Measurements from ENCODE around the gene NPR3. TPM values are rescaled to one million over a fixed set of nuclear protein-coding genes. Genes with fewer than 3 reads are reported as not detected.

Gene NPR3
- total RNA-seq, 1 experiment from 2014 or later, result 2.2 TPM

DNA sequence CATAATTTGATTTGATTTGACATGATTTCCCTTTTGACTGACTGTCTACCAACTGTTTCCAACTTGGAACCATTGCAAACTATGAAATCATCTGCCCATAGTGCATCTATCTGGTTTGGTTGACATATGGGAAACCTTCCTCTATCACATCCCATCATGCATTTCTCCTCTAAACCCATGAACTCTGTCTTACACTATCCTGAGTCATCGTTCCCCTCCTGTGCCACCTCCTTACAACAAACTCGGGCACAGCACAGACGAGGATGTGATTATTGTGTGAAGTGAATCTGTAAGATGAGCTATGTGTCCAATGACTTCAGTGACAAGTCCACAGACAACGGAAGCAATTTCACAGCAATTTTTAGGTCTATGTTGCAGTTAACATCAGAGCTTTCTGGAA, 126.1 kb downstream of the NPR3 start:
- intact Hi-C loops (cut with micrococcal nuclease; ENCODE audit: unreplicated experiment), result no loop called here
- ChIA-PET POLR2A (ENCODE audit: unreplicated experiment) (interaction anchor here (0.6 kb wide), 1 partner anchor 671 kb away, joined by 6 read pairs; no protein-coding TSS in a partner anchor), CTCF (interaction anchor here (1.3 kb wide), 1 partner anchor 15 kb away, joined by 3 read pairs; no protein-coding TSS in a partner anchor)
- H3K9me3 ChIP-seq (ENCODE audit: insufficient read depth, low read depth), result 0 out of 2 replicates have a peak, but pooled peaks cover 4% of the 10 kb centered on the region
- TF ChIP-seq, protein P1, sequence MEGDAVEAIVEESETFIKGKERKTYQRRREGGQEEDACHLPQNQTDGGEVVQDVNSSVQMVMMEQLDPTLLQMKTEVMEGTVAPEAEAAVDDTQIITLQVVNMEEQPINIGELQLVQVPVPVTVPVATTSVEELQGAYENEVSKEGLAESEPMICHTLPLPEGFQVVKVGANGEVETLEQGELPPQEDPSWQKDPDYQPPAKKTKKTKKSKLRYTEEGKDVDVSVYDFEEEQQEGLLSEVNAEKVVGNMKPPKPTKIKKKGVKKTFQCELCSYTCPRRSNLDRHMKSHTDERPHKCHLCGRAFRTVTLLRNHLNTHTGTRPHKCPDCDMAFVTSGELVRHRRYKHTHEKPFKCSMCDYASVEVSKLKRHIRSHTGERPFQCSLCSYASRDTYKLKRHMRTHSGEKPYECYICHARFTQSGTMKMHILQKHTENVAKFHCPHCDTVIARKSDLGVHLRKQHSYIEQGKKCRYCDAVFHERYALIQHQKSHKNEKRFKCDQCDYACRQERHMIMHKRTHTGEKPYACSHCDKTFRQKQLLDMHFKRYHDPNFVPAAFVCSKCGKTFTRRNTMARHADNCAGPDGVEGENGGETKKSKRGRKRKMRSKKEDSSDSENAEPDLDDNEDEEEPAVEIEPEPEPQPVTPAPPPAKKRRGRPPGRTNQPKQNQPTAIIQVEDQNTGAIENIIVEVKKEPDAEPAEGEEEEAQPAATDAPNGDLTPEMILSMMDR (conservative IDR thresholded peaks at IDR 0.05), result no peak
- no peak for TF ChIP-seq EZH2 (IDR thresholded peaks at IDR 0.05; ENCODE audit: low read depth)
- H3K27me3 ChIP-seq (ENCODE audit: insufficient read depth, low read depth), result peaks cover 4% of the 10 kb centered on the region; the same call in 1 of the 2 replicates
- no peaks in the 10 kb centered on the region for H3K9me2 ChIP-seq (ENCODE audit: insufficient read depth)
- no peak overlapping the region for H3K4me3 ChIP-seq
- no peak overlapping the region for H2AFZ ChIP-seq
- H3K4me1 ChIP-seq (replicated peaks; ENCODE audit: insufficient read depth), result peaks cover 3% of the 10 kb centered on the region
- no peak for DNase-seq
- H3F3A ChIP-seq (ENCODE audit: insufficient read depth, low read depth), result no peaks in the 10 kb centered on the region
- no peaks in the 10 kb centered on the region for H4K20me1 ChIP-seq (ENCODE audit: insufficient read depth)
- H3K4me2 ChIP-seq, result no peak overlapping the region
- no peak overlapping the region for H3K27ac ChIP-seq
- no peaks in the 10 kb centered on the region for H3K79me2 ChIP-seq (ENCODE audit: low read depth)
- no peaks in the 10 kb centered on the region for H3K36me3 ChIP-seq (ENCODE audit: low read depth)
- no TSS peak for BruUV-seq (replicated peaks)

DNA sequence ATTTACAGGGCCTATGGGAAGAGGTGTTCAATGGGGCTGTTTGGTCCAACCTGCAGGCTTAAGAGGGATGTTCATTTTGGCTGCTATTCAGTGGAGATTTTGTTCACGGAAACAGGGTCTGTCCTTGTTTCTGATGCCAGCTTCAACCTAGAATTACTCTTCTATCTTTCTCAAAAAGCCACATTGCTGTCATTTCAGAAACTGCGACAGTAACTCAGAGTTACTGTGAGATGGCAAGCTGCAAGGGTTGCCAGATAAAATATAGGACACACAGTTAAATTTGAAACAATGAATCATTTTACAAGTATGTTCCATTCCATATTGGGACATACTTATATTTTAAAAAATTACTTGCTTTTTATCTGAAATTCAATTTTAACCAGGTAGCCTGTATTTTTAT, 128.0 kb downstream of the NPR3 start:
- H2AFZ ChIP-seq, result no peak overlapping the region
- H4K20me1 ChIP-seq (ENCODE audit: insufficient read depth), result no peaks in the 10 kb centered on the region
- peaks cover 4% of the 10 kb centered on the region; the same call in 1 of the 2 replicates for H3K27me3 ChIP-seq (ENCODE audit: insufficient read depth, low read depth)
- H3K79me2 ChIP-seq (ENCODE audit: low read depth), result no peaks in the 10 kb centered on the region
- ChIA-PET POLR2A (ENCODE audit: unreplicated experiment) (no interaction called here), CTCF (no interaction called here)
- H3F3A ChIP-seq (ENCODE audit: insufficient read depth, low read depth), result no peaks in the 10 kb centered on the region; the same call in 1 of the 2 replicates
- DNase-seq, result no peak
- intact Hi-C loops (cut with micrococcal nuclease; ENCODE audit: unreplicated experiment), result no loop called here
- TF ChIP-seq, protein P1 (conservative IDR thresholded peaks at IDR 0.05), result no peak
- no peak for TF ChIP-seq EZH2 (IDR thresholded peaks at IDR 0.05; ENCODE audit: low read depth)
- BruUV-seq (replicated peaks), result no TSS peak
- no peaks in the 10 kb centered on the region for H3K36me3 ChIP-seq (ENCODE audit: low read depth)
- no peak overlapping the region for H3K27ac ChIP-seq
- no peaks in the 10 kb centered on the region for H3K9me2 ChIP-seq (ENCODE audit: insufficient read depth)
- 0 out of 2 replicates have a peak, but pooled peaks cover 4% of the 10 kb centered on the region for H3K9me3 ChIP-seq (ENCODE audit: insufficient read depth, low read depth)
- H3K4me2 ChIP-seq, result no peak overlapping the region
- no peak overlapping the region for H3K4me3 ChIP-seq
- peaks cover 16% of the 10 kb centered on the region for H3K4me1 ChIP-seq (replicated peaks; ENCODE audit: insufficient read depth)

DNA sequence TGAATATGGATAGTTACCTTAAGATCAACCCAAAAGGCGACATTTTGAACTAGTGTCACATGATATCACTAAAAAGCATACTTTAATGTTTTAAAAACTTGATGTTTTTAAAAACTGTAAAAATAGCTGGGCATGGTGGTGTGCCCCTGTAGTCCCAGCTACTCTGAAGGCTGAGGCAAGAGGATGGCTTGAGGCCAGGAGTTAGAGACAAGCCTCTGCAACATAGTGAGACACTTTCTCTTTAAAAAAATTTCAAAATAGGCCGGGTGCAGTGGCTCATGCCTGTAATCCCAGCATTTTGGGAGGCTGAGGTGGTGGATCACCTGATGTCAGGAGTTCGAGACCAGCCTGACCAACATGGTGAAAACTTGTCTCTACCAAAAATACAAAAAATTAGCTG, 129.5 kb downstream of the NPR3 start:
- Histone ChIP-seq H3K4me2 (no peak overlapping the region), H3K27ac (no peak overlapping the region), H3K27me3 (ENCODE audit: insufficient read depth, low read depth) (peaks cover 6% of the 10 kb centered on the region; the same call in 1 of the 2 replicates), H2AFZ (no peak overlapping the region), H3F3A (ENCODE audit: insufficient read depth, low read depth) (no peaks in the 10 kb centered on the region; the same call in 1 of the 2 replicates), H3K9me2 (ENCODE audit: insufficient read depth) (0 out of 2 replicates have a peak, but pooled peaks cover 3% of the 10 kb centered on the region), H3K4me3 (no peak overlapping the region), H3K36me3 (ENCODE audit: low read depth) (no peaks in the 10 kb centered on the region), H3K9me3 (ENCODE audit: insufficient read depth, low read depth) (0 out of 2 replicates have a peak, but pooled peaks cover 4% of the 10 kb centered on the region), H3K79me2 (ENCODE audit: low read depth) (no peaks in the 10 kb centered on the region), H3K4me1 (replicated peaks; ENCODE audit: insufficient read depth) (peaks cover 16% of the 10 kb centered on the region), H4K20me1 (ENCODE audit: insufficient read depth) (no peaks in the 10 kb centered on the region)
- BruUV-seq (replicated peaks), result no TSS peak
- ChIA-PET POLR2A (ENCODE audit: unreplicated experiment) (no interaction called here), CTCF (no interaction called here)
- no peak for TF ChIP-seq EZH2 (IDR thresholded peaks at IDR 0.05; ENCODE audit: low read depth)
- TF ChIP-seq, protein P1 (conservative IDR thresholded peaks at IDR 0.05), result no peak
- no peak for DNase-seq
- intact Hi-C loops (cut with micrococcal nuclease; ENCODE audit: unreplicated experiment), result loop anchor here (5.0 kb wide), 1 partner anchor 73 kb away; no protein-coding TSS in a partner anchor

Other genes with a start within 250 kb of the NPR3 start
- 314 and 328 TPM in 2 replicates for gene SUB1, start 125.8 kb upstream of the NPR3 start, total RNA-seq (2021)